ENCODE results near the gene GFRA4. TPM values are rescaled to one million over a fixed set of nuclear protein-coding genes. Genes with fewer than 3 reads are reported as not detected.
"Not testable (repeated sequence)": the region's sequence is repeated elsewhere in the genome, so short reads cannot be mapped to it uniquely, and the experiment has no call there.

GFRA4 gene
- total RNA-seq, 2 experiments from 2014 or later, result not detected

- DNase-seq (no peak), ATAC-seq (no peak)
- no peak overlapping the region for H3K4me3 Mint-ChIP-seq
- POLR2A ChIA-PET, result no interaction called here
- H3K27ac Mint-ChIP-seq, result no peak overlapping the region
- no peaks in the 10 kb centered on the region for H3K4me1 Mint-ChIP-seq (ENCODE audit: low read depth)
- H3K9me3 Mint-ChIP-seq (ENCODE audit: insufficient read depth), result no peaks in the 10 kb centered on the region
- H3K36me3 Mint-ChIP-seq (ENCODE audit: low read depth), result no peaks in the 10 kb centered on the region
- no peaks in the 10 kb centered on the region for H3K27me3 Mint-ChIP-seq (ENCODE audit: low read depth)
- CTCF ChIA-PET, result no interaction called here
These were observed 42.1 kb downstream of the GFRA4 start for GRCh38 chr20:3621111-3621510.

GRCh38 chr20:3616250-3616649, 46.9 kb downstream of the GFRA4 start:
- Mint-ChIP-seq H3K27ac (no peak overlapping the region), H3K27me3 (ENCODE audit: low read depth) (no peaks in the 10 kb centered on the region), H3K4me1 (ENCODE audit: low read depth) (peaks cover 3% of the 10 kb centered on the region), H3K36me3 (ENCODE audit: low read depth) (no peaks in the 10 kb centered on the region), H3K9me3 (ENCODE audit: insufficient read depth) (no peaks in the 10 kb centered on the region), H3K4me3 (no peak overlapping the region)
- ChIA-PET POLR2A (no interaction called here), CTCF (no interaction called here)
- DNase-seq (no peak), ATAC-seq (no peak)

DNA sequence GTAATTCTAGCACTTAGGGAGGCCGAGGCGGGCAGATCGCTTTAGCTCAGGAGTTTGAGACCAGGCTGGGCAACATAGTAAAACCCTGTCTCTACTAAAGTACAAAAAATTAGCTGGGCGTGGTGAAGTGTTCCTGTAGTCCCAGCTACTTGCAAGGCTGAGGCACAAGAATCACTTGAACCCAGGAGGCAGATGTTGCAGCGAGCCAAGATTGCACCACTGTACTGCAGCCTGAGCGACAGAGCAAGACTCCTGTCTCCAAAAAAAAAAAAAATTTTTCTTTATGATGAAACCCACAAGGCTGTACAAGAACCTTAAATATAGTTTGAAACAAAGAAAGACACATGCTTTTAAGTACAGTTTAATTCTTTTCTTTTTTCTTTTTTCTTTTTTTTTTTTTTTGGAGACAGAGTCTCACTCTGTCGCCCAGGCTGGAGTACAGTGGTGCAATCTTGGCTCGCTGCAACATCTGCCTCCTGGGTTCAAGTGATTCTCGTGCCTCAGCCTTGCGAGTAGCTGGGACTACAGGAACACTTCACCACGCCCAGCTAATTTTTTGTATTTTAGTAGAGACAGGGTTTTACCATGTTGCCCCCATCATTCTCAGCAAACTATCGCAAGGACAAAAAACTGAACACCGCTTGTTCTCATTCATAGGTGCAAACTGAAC, 47.9 kb downstream of the GFRA4 start:
- H3K36me3 Mint-ChIP-seq (ENCODE audit: low read depth); H3K27me3 Mint-ChIP-seq (ENCODE audit: low read depth); H3K4me3 Mint-ChIP-seq; H3K27ac Mint-ChIP-seq; CTCF ChIA-PET; H3K4me1 Mint-ChIP-seq (ENCODE audit: low read depth); H3K9me3 Mint-ChIP-seq (ENCODE audit: insufficient read depth); ATAC-seq; POLR2A ChIA-PET; DNase-seq: not testable (repeated sequence)

DNA sequence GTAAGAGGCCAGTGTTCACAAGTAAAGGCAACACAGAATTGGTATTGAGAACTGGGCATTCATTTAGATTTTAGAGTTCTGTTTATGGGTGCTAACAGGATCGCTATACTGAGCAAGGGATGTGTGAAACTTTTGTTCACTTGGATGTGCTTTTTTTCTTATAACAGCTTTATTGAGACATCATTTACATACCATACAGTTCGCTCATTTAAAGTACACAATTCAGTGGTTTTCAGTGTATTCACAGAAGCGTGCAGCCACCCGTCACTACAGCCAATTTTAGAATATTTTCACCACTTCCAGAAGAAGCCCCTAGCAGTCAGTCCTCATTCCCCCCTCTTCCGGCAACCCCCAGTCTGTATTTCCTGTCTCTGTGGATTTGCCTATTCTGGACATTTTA, 48.7 kb downstream of the GFRA4 start:
- Mint-ChIP-seq H3K36me3 (ENCODE audit: low read depth) (no peaks in the 10 kb centered on the region), H3K4me1 (ENCODE audit: low read depth) (peaks cover 3% of the 10 kb centered on the region), H3K9me3 (ENCODE audit: insufficient read depth) (no peaks in the 10 kb centered on the region), H3K27ac (no peak overlapping the region), H3K27me3 (ENCODE audit: low read depth) (no peaks in the 10 kb centered on the region), H3K4me3 (no peak overlapping the region)
- no peak for ATAC-seq
- ChIA-PET POLR2A (no interaction called here), CTCF (interaction anchor here (0.7 kb wide), 1 partner anchor 298 kb away, joined by 3 read pairs; no protein-coding TSS in a partner anchor)
- DNase-seq, result no peak

GRCh38 chr20:3613821-3614440, 49.3 kb downstream of the GFRA4 start:
- no peak overlapping the region for H3K27ac Mint-ChIP-seq
- ChIA-PET CTCF (interaction anchor here (1.0 kb wide), 1 partner anchor 58 kb away, joined by 3 read pairs; no protein-coding TSS in a partner anchor), POLR2A (no interaction called here)
- no peak for DNase-seq
- no peak overlapping the region for H3K4me3 Mint-ChIP-seq
- no peaks in the 10 kb centered on the region for H3K9me3 Mint-ChIP-seq (ENCODE audit: insufficient read depth)
- ATAC-seq, result no peak
- H3K4me1 Mint-ChIP-seq (ENCODE audit: low read depth), result peaks cover 3% of the 10 kb centered on the region
- H3K27me3 Mint-ChIP-seq (ENCODE audit: low read depth), result no peaks in the 10 kb centered on the region
- H3K36me3 Mint-ChIP-seq (ENCODE audit: low read depth), result no peaks in the 10 kb centered on the region

GRCh38 chr20:3612795-3613572, 50.2 kb downstream of the GFRA4 start:
- no peaks in the 10 kb centered on the region for H3K27me3 Mint-ChIP-seq (ENCODE audit: low read depth)
- no peaks in the 10 kb centered on the region for H3K36me3 Mint-ChIP-seq (ENCODE audit: low read depth)
- H3K4me3 Mint-ChIP-seq, result no peak overlapping the region
- H3K27ac Mint-ChIP-seq, result no peak overlapping the region
- POLR2A ChIA-PET, result no interaction called here
- H3K4me1 Mint-ChIP-seq (ENCODE audit: low read depth), result peaks cover 3% of the 10 kb centered on the region
- DNase-seq (no peak), ATAC-seq (no peak)
- CTCF ChIA-PET, result interaction anchor here (0.6 to 1.6 kb wide), 4 partner anchors 59 to 156 kb away, joined by 3 to 6 read pairs (median 3); no protein-coding TSS in a partner anchor
- H3K9me3 Mint-ChIP-seq (ENCODE audit: insufficient read depth), result no peaks in the 10 kb centered on the region

GRCh38 chr20:3611901-3612300, 51.3 kb downstream of the GFRA4 start:
- ChIA-PET POLR2A (no interaction called here), CTCF (interaction anchor here (1.6 kb wide), 1 partner anchor 99 kb away, joined by 6 read pairs; no protein-coding TSS in a partner anchor)
- Mint-ChIP-seq H3K4me3 (no peak overlapping the region), H3K9me3 (ENCODE audit: insufficient read depth) (no peaks in the 10 kb centered on the region), H3K36me3 (ENCODE audit: low read depth) (peaks cover 2% of the 10 kb centered on the region), H3K27ac (no peak overlapping the region), H3K27me3 (ENCODE audit: low read depth) (no peaks in the 10 kb centered on the region), H3K4me1 (ENCODE audit: low read depth) (peaks cover 3% of the 10 kb centered on the region)
- no peak for ATAC-seq
- DNase-seq, result no peak

Other genes with a start within 250 kb of the GFRA4 start
- gene ATRN, start 192.4 kb downstream of the GFRA4 start, total RNA-seq, result 1 to 10 TPM; 8.1 to 8.5 TPM
- gene ADAM33, start 18.6 kb upstream of the GFRA4 start, total RNA-seq, result not detected
- not detected for gene SIGLEC1, start 49.2 kb upstream of the GFRA4 start, total RNA-seq
- gene HSPA12B, start 69.3 kb upstream of the GFRA4 start, total RNA-seq, result not detected
- 10 to 100 TPM; 37.4 to 38.5 TPM for gene ADISSP, start 104.4 kb upstream of the GFRA4 start, total RNA-seq
- under 1 TPM; 0.16 TPM for gene SPEF1, start 118.0 kb upstream of the GFRA4 start, total RNA-seq
- gene CENPB, start 123.3 kb upstream of the GFRA4 start, total RNA-seq, result 10 to 100 TPM; 87.1 to 92.0 TPM
- 100 to 1,000 TPM; 294 to 298 TPM for gene CDC25B, start 132.9 kb upstream of the GFRA4 start, total RNA-seq
- gene AP5S1, start 157.1 kb upstream of the GFRA4 start, total RNA-seq, result 10 to 100 TPM; 13.8 to 16.5 TPM
- 10 to 100 TPM; 29.7 TPM for gene MAVS, start 183.4 kb upstream of the GFRA4 start, total RNA-seq
- 10 to 100 TPM; 73.1 to 74.4 TPM for gene PANK2, start 226.0 kb upstream of the GFRA4 start, total RNA-seq

Measured in activated CD8-positive, alpha-beta T cell treated with anti-CD3 and anti-CD28 coated beads, Interleukin-2, amount 10 ng/mL, durations not matched to agents 7 days and 5 days (primary cell).